H1 (cell line): ENCODE results near the gene RAET1G. TPM values are rescaled to one million over a fixed set of nuclear protein-coding genes. Genes with fewer than 3 reads are reported as not detected.

ENCODE experiments used
- CTCF ChIA-PET: fragments of 300-600 bp; sonication (Branson Sonifier 250); formaldehyde crosslinking; loops from one replicate; lab custom pipeline; 2021; ENCODE audit not compliant: partially characterized antibody; lab: Charles Lee
- POLR2A ChIA-PET: fragments of 300-600 bp; sonication (Branson Sonifier 250); formaldehyde crosslinking; loops from one replicate; lab custom pipeline; 2021; ENCODE audit warnings: inconsistent platforms; ENCODE audit not compliant: partially characterized antibody; lab: Charles Lee
- DNase-seq, 2 experiments: peaks; one replicate each; pipeline versions ENCODE4 v3.0.0 to v3.0.0-alpha.2; 2010 to 2022; ENCODE audit warnings: low spot score in 2 of 2, low read depth in 1 of 2, mixed read lengths in 1 of 2
- FAIRE-seq: peaks from 2 replicates; lab custom pipeline; 2011; peaks lifted over from hg19 to GRCh38; lab: Jason Lieb, UNC
- H2AFZ ChIP-seq: 2 replicates; pipeline ENCODE4 v1.8.1; 2012; ENCODE audit warnings: low read length, inconsistent platforms
- H2AK5ac ChIP-seq: 2 replicates; pipeline ENCODE4 v1.6.1; 2013; ENCODE audit warnings: low read depth, low read length
- H2BK120ac ChIP-seq: replicated peaks from 2 replicates; pipeline ENCODE3; 2013; ENCODE audit warnings: low read depth, low read length, inconsistent platforms
- H2BK12ac ChIP-seq: 2 replicates; pipeline ENCODE4 v1.6.1; 2013; ENCODE audit warnings: low read depth, low read length
- H2BK15ac ChIP-seq: 2 replicates; pipeline ENCODE4 v1.6.1; 2013; ENCODE audit warnings: low read length
- H2BK20ac ChIP-seq: 2 replicates; pipeline ENCODE4 v1.6.1; 2013; ENCODE audit warnings: low read length
- H2BK5ac ChIP-seq: 2 replicates; pipeline ENCODE4 v1.6.1; 2013; ENCODE audit warnings: low read depth, low read length
- H3K14ac ChIP-seq: 2 replicates; pipeline ENCODE4 v1.6.1; 2013; ENCODE audit warnings: inconsistent platforms; ENCODE audit not compliant: insufficient read length
- H3K18ac ChIP-seq: 2 replicates; pipeline ENCODE4 v1.6.1; 2013; ENCODE audit warnings: low read length; ENCODE audit errors: extremely low read depth
- H3K23ac ChIP-seq: 2 replicates; pipeline ENCODE4 v1.6.1; 2013; ENCODE audit warnings: inconsistent platforms; ENCODE audit not compliant: insufficient read length
- H3K23me2 ChIP-seq: 2 replicates; pipeline ENCODE4 v1.6.1; 2013; ENCODE audit warnings: low read depth, low read length
- H3K27ac ChIP-seq: 2 replicates; pipeline ENCODE4 v1.6.1; 2011; ENCODE audit warnings: low read depth, low read length, inconsistent platforms
- H3K27me3 ChIP-seq, 4 experiments: replicated peaks in 1 of 4; 1 replicate in 1 of 4; 2 replicates in 3 of 4; pipeline versions ENCODE4 v1.6.1 to v1.8.1; 2011 to 2013; ENCODE audit warnings: low read length in 3 of 4, mild to moderate bottlenecking in 3 of 4, inconsistent platforms in 2 of 4, mixed read lengths in 2 of 4, moderate library complexity in 1 of 4; ENCODE audit not compliant: control insufficient read depth in 3 of 4, insufficient read depth in 3 of 4; ENCODE audit errors: extremely low read depth in 1 of 4
- H3K36me3 ChIP-seq, 4 experiments: 2 replicates each; pipeline versions ENCODE4 v1.6.1 to v1.8.1; 2011 to 2013; ENCODE audit warnings: mild to moderate bottlenecking in 4 of 4, low read length in 3 of 4, moderate library complexity in 2 of 4, control low read depth in 1 of 4, inconsistent platforms in 1 of 4; ENCODE audit not compliant: insufficient read depth in 4 of 4, control insufficient read depth in 2 of 4
- H3K4ac ChIP-seq: replicated peaks from 2 replicates; pipeline ENCODE3; 2013; ENCODE audit warnings: low read length, low read depth, mixed read lengths, inconsistent platforms; ENCODE audit not compliant: insufficient read length
- H3K4me1 ChIP-seq, 4 experiments: replicated peaks in 1 of 4; 1 replicate in 1 of 4; 2 replicates in 3 of 4; pipeline versions ENCODE4 v1.6.1 to v1.8.1; 2011 to 2013; ENCODE audit warnings: low read length in 3 of 4, inconsistent platforms in 2 of 4, mixed read lengths in 1 of 4; ENCODE audit not compliant: insufficient read depth in 4 of 4, control insufficient read depth in 3 of 4
- H3K4me2 ChIP-seq, 2 experiments: 2 replicates each; pipeline versions ENCODE4 v1.6.1 to v1.8.1; 2011 to 2013; ENCODE audit warnings: low read depth in 2 of 2, low read length in 2 of 2, control low read depth in 1 of 2, inconsistent platforms in 1 of 2, mild to moderate bottlenecking in 1 of 2; ENCODE audit not compliant: insufficient read depth in 1 of 2
- H3K4me3 ChIP-seq, 4 experiments: fragments of 200-600, 300-600 bp in 1 of 4; sonication (generic), shearing (Covaris generic), sonication (Bioruptor Twin) in 1 of 4; 2 replicates each; pipeline versions ENCODE4 v1.5.1 to v1.8.1; 2011 to 2016; ENCODE audit warnings: low read length in 4 of 4, low read depth in 3 of 4, control low read depth in 2 of 4, inconsistent platforms in 2 of 4, mild to moderate bottlenecking in 2 of 4, mixed read lengths in 1 of 4, moderate library complexity in 1 of 4; ENCODE audit not compliant: insufficient read depth in 2 of 4; ENCODE audit errors: extremely low read depth in 1 of 4
- H3K56ac ChIP-seq: replicated peaks from 2 replicates; pipeline ENCODE3; 2013; ENCODE audit warnings: low read depth, mild to moderate bottlenecking, mixed read lengths, low read length, inconsistent platforms; ENCODE audit not compliant: insufficient read length
- H3K79me1 ChIP-seq: 2 replicates; pipeline ENCODE4 v1.6.1; 2013; ENCODE audit warnings: low read depth, low read length, control low read depth
- H3K79me2 ChIP-seq, 2 experiments: 2 replicates each; pipeline versions ENCODE4 v1.6.1 to v1.8.1; 2012 to 2013; ENCODE audit warnings: low read length in 2 of 2, mild to moderate bottlenecking in 2 of 2, inconsistent platforms in 1 of 2; ENCODE audit not compliant: insufficient read depth in 2 of 2, control insufficient read depth in 1 of 2
- H3K9ac ChIP-seq, 4 experiments: replicated peaks in 1 of 4; 1 replicate in 1 of 4; 2 replicates in 3 of 4; pipeline versions ENCODE4 v1.6.1 to v1.8.1; 2011 to 2013; ENCODE audit warnings: low read depth in 3 of 4, low read length in 3 of 4, control low read depth in 2 of 4, mild to moderate bottlenecking in 2 of 4, moderate library complexity in 2 of 4, inconsistent platforms in 1 of 4; ENCODE audit errors: extremely low read depth in 1 of 4
- H3K9me3 ChIP-seq, 2 experiments: 2 replicates each; pipeline versions ENCODE4 v1.6.1 to v1.8.1; 2012 to 2013; ENCODE audit warnings: mild to moderate bottlenecking in 2 of 2, moderate library complexity in 2 of 2, control low read depth in 1 of 2, inconsistent platforms in 1 of 2, low read depth in 1 of 2, low read length in 1 of 2, mixed read lengths in 1 of 2; ENCODE audit not compliant: insufficient read depth in 2 of 2
- H4K20me1 ChIP-seq, 2 experiments: replicated peaks in 1 of 2; 2 replicates each; pipeline versions ENCODE3 to v1.8.1; 2011 to 2013; ENCODE audit warnings: inconsistent platforms in 2 of 2, low read length in 2 of 2, mild to moderate bottlenecking in 1 of 2; ENCODE audit not compliant: insufficient read depth in 2 of 2, control insufficient read depth in 1 of 2
- H4K5ac ChIP-seq: 2 replicates; pipeline ENCODE4 v1.6.1; 2013; ENCODE audit warnings: low read length, low read depth, mixed read lengths, inconsistent platforms; ENCODE audit not compliant: insufficient read length
- H4K8ac ChIP-seq: 2 replicates; pipeline ENCODE4 v1.8.0; 2013; ENCODE audit warnings: mild to moderate bottlenecking, moderate library complexity, low read length, inconsistent platforms; ENCODE audit not compliant: insufficient read depth; ENCODE audit errors: extremely low read depth
- H4K91ac ChIP-seq: replicated peaks from 2 replicates; pipeline ENCODE3; 2013; ENCODE audit warnings: low read length, mixed read lengths, inconsistent platforms; ENCODE audit not compliant: insufficient read length
- BRCA1 ChIP-seq: IDR thresholded peaks from 2 replicates; pipeline ENCODE4 v1.6.1; 2012; ENCODE audit warnings: low read depth, low read length, improper control_type of control experiment
- CBX5 ChIP-seq: fragments of 300-800, 300-1000 bp; sonication (generic); IDR thresholded peaks from 2 replicates; pipeline ENCODE4 v1.7.1; 2016; ENCODE audit warnings: antibody characterized with exemption, low read length, low read depth
- CTCF ChIP-seq, 3 experiments: IDR thresholded peaks; 1 replicate in 2 of 3; 2 replicates in 1 of 3; pipeline versions ENCODE4 v1.5.1 to v1.6.1; 2011; ENCODE audit warnings: low read length in 3 of 3, mild to moderate bottlenecking in 3 of 3, inconsistent platforms in 2 of 3, low read depth in 1 of 3, moderate library complexity in 1 of 3; ENCODE audit not compliant: insufficient read depth in 1 of 3; ENCODE audit errors: control extremely low read depth in 1 of 3
- GABPA ChIP-seq: IDR thresholded peaks from 2 replicates; pipeline ENCODE4 v1.6.1; 2011; ENCODE audit warnings: mild to moderate bottlenecking, low read length, moderate library complexity, borderline replicate concordance; ENCODE audit not compliant: insufficient read depth
- TEAD4 ChIP-seq: IDR thresholded peaks from 2 replicates; pipeline ENCODE4 v1.6.1; 2012; ENCODE audit warnings: low read depth, low read length, inconsistent platforms, mixed read lengths
- WGBS, 2 experiments: shearing (Covaris generic) in 1 of 2; methylation state at CpG; one replicate each; pipeline versions ENCODE4 v1.1.6 to v1.1.7; 2013 to 2015; ENCODE audit warnings: low lambda C conversion rate in 2 of 2, mixed read lengths in 2 of 2, inconsistent platforms in 1 of 2, low coverage in 1 of 2, missing lambda C conversion rate in 1 of 2; ENCODE audit not compliant: insufficient replicate concordance in 2 of 2, insufficient coverage in 1 of 2, insufficient read length in 1 of 2; ENCODE audit errors: extremely low coverage in 1 of 2, missing lambda C conversion rate in 1 of 2; 5-methylcytosine and 5-hydroxymethylcytosine counted together
- polyA plus RNA-seq, 7 experiments: library from polyadenylated mRNA; depleted of rRNA in 3 of 7; stranded (reverse) in 5 of 7; unstranded in 2 of 7; fragments of >200 nt in 5 of 7; fragments of 200-250 nt in 2 of 7; gene quantifications; 1 replicate in 5 of 7; 2 replicates in 1 of 7; 4 replicates in 1 of 7; pipeline versions ENCODE4 v1.2.1 to v1.2.3, GENCODE V29; 2011 to 2013; ENCODE audit warnings: missing spikeins in 2 of 7, mixed read lengths in 2 of 7
- total RNA-seq: library from RNA; stranded (reverse); fragmentation: NEBNext Ultra II Directional; extraction: Animal tissue kit (Norgen Biotek cat#: 25700); gene quantifications from 2 replicates; pipeline ENCODE4 v1.2.1, GENCODE V29; 2021

RAET1G gene
- total and polyA plus RNA-seq, 2 of the 8 experiments (the other 6 are each of a cell fraction or from before 2014, with no cell fraction given): 0.08 TPM; not detected in 1

GRCh38 chr6:149903938-149904611 is 18.8 kb downstream of the RAET1G start:
- CTCF ChIA-PET: interaction anchor here (0.5 to 4.8 kb wide), 19 partner anchors 9 to 177 kb away, joined by 3 to 26 read pairs (median 7); no protein-coding TSS in a partner anchor
- no peaks in the 10 kb centered on the region for H3K23me2 ChIP-seq
- no peak overlapping the region for H2AFZ ChIP-seq
- H4K91ac ChIP-seq: no peak overlapping the region
- H3K23ac ChIP-seq: no peak overlapping the region
- H3K9ac ChIP-seq: no peak overlapping the region
- POLR2A ChIA-PET: interaction anchor here (0.7 to 1.2 kb wide), 2 partner anchors 10 to 18 kb away, joined by 3 read pairs; no protein-coding TSS in a partner anchor
- H3K4me2 ChIP-seq: no peak overlapping the region
- no peak overlapping the region for H3K27ac ChIP-seq
- H3K79me2 ChIP-seq: no peaks in the 10 kb centered on the region
- no peak overlapping the region for H2BK15ac ChIP-seq
- no peak overlapping the region for H2BK20ac ChIP-seq
- no peak overlapping the region for H3K14ac ChIP-seq
- H2BK12ac ChIP-seq: no peak overlapping the region
- WGBS, 2 experiments: 69% methylated on average over 5 of the region's 5 CpGs; no CpG with 5 or more reads in 1 of the 2 experiments
- no peak overlapping the region for H2BK120ac ChIP-seq
- no peak overlapping the region for H2AK5ac ChIP-seq
- H3K79me1 ChIP-seq: no peaks in the 10 kb centered on the region
- H3K4me3 ChIP-seq: no peak overlapping the region
- no peak overlapping the region; the same call in 1 of the 2 replicates for H4K8ac ChIP-seq
- no peak overlapping the region for H2BK5ac ChIP-seq
- H3K9me3 ChIP-seq: peaks cover 6 to 10% of the 10 kb centered on the region in 2 experiments; a peak in 3 of 4 replicates
- H3K4ac ChIP-seq: no peak overlapping the region
- H3K27me3 ChIP-seq: no peaks in the 10 kb centered on the region
- no peak overlapping the region for H4K5ac ChIP-seq
- H4K20me1 ChIP-seq: no peaks in the 10 kb centered on the region
- no peak for FAIRE-seq
- H3K56ac ChIP-seq: no peak overlapping the region
- H3K18ac ChIP-seq: no peak overlapping the region
- H3K36me3 ChIP-seq: no peaks in the 10 kb centered on the region
- TF ChIP-seq CTCF (IDR thresholded peaks at IDR 0.05; ENCODE audit: control extremely low read depth in 1 of 3, insufficient read depth in 1 of 3, low read depth in 1 of 3, low read length in 3 of 3) (peak in 1 of 3 experiments; percentile 14; a peak in 1 of 4 replicates), GABPA (no peak), BRCA1 (no peak), TEAD4 (no peak), CBX5 (no peak)
- TF ChIP-seq, all 59 proteins: peak for 1
- no peaks in the 10 kb centered on the region for H3K4me1 ChIP-seq
- no peak for DNase-seq
